ENCODE data around the gene GPR152. TPM values are rescaled to one million over a fixed set of nuclear protein-coding genes. Genes with fewer than 3 reads are reported as not detected.

Gene GPR152
- total and polyA plus RNA-seq, 2 of the 8 experiments (the other 6 are each of a cell fraction or from before 2014, with no cell fraction given) = not detected

GRCh38 chr11:67466962-67467771, 14.6 kb upstream of the GPR152 start:
- H3K18ac ChIP-seq (ENCODE audit: extremely low read depth, low read length) = no peak overlapping the region
- peak overlapping the region; percentile 81 to 86; a peak in 3 of 4 replicates for H3K4me2 ChIP-seq (ENCODE audit: insufficient read depth in 1 of 2, low read depth in 2 of 2, low read length in 2 of 2)
- peaks cover 0 to 3% of the 10 kb centered on the region in 2 experiments for H4K20me1 ChIP-seq (replicated peaks in 1 of 2; ENCODE audit: control insufficient read depth in 1 of 2, insufficient read depth in 2 of 2, low read length in 2 of 2)
- H2AK5ac ChIP-seq (ENCODE audit: low read depth, low read length) = no peak overlapping the region
- CTCF ChIA-PET (ENCODE audit: partially characterized antibody) = interaction anchor here (0.6 to 2.3 kb wide), 12 partner anchors 8 to 297 kb away, joined by 3 to 15 read pairs (median 4); partner anchors contain the start of genes CARNS1, CORO1B and PPP1CA
- H3K9ac ChIP-seq (replicated peaks in 1 of 4; ENCODE audit: extremely low read depth in 1 of 4, low read depth in 3 of 4, low read length in 3 of 4) = no peak overlapping the region
- DNase-seq (ENCODE audit: low read depth in 1 of 2, low spot score in 2 of 2) (no peak), FAIRE-seq (no peak)
- peak overlapping the region in 1 of 4 experiments; percentile 90; a peak in 2 of 8 replicates for H3K4me3 ChIP-seq (ENCODE audit: extremely low read depth in 1 of 4, insufficient read depth in 2 of 4, low read depth in 3 of 4, low read length in 4 of 4)
- peaks cover 6% of the 10 kb centered on the region for H3K23me2 ChIP-seq (ENCODE audit: low read depth, low read length)
- H3K4me1 ChIP-seq (replicated peaks in 1 of 4; ENCODE audit: control insufficient read depth in 3 of 4, insufficient read depth in 4 of 4, low read length in 3 of 4) = peaks cover 2 to 14% (median 6%) of the 10 kb centered on the region in 4 experiments; a peak in 6 of 7 replicates
- no peaks in the 10 kb centered on the region for H3K36me3 ChIP-seq (ENCODE audit: control insufficient read depth in 2 of 4, insufficient read depth in 4 of 4, low read length in 3 of 4)
- peaks cover 2% of the 10 kb centered on the region for H3K79me1 ChIP-seq (ENCODE audit: low read depth, low read length)
- no peak overlapping the region for H4K5ac ChIP-seq (ENCODE audit: insufficient read length, low read depth, low read length)
- H2AFZ ChIP-seq (ENCODE audit: low read length) = no peak overlapping the region
- no peak overlapping the region for H2BK15ac ChIP-seq (ENCODE audit: low read length)
- H3K27ac ChIP-seq (ENCODE audit: low read depth, low read length) = no peak overlapping the region
- no peak overlapping the region for H2BK5ac ChIP-seq (ENCODE audit: low read depth, low read length)
- no peak overlapping the region for H2BK12ac ChIP-seq (ENCODE audit: low read depth, low read length)
- no peak overlapping the region for H3K56ac ChIP-seq (replicated peaks; ENCODE audit: insufficient read length, low read depth, low read length)
- no peak overlapping the region for H2BK120ac ChIP-seq (replicated peaks; ENCODE audit: low read depth, low read length)
- no peak overlapping the region for H2BK20ac ChIP-seq (ENCODE audit: low read length)
- POLR2A ChIA-PET (ENCODE audit: partially characterized antibody) = interaction anchor here (0.6 to 4.6 kb wide), 18 partner anchors 9 to 295 kb away, joined by 3 to 36 read pairs (median 6); partner anchors contain the start of genes CABP4, CARNS1, CORO1B and GPR152
- H3K14ac ChIP-seq (ENCODE audit: insufficient read length) = no peak overlapping the region
- no peak overlapping the region; the same call in 1 of the 2 replicates for H4K8ac ChIP-seq (ENCODE audit: extremely low read depth, insufficient read depth, low read length)
- H4K91ac ChIP-seq (replicated peaks; ENCODE audit: insufficient read length, low read length) = no peak overlapping the region
- H3K9me3 ChIP-seq (ENCODE audit: insufficient read depth in 2 of 2, low read depth in 1 of 2, low read length in 1 of 2) = no peaks in the 10 kb centered on the region
- H3K4ac ChIP-seq (replicated peaks; ENCODE audit: insufficient read length, low read depth, low read length) = no peak overlapping the region
- H3K23ac ChIP-seq (ENCODE audit: insufficient read length) = no peak overlapping the region
- no peaks in the 10 kb centered on the region for H3K27me3 ChIP-seq (replicated peaks in 1 of 4; ENCODE audit: control insufficient read depth in 3 of 4, extremely low read depth in 1 of 4, insufficient read depth in 3 of 4, low read length in 3 of 4)
- peaks cover 0 to 3% of the 10 kb centered on the region in 2 experiments; a peak in 2 of 4 replicates for H3K79me2 ChIP-seq (ENCODE audit: control insufficient read depth in 1 of 2, insufficient read depth in 2 of 2, low read length in 2 of 2)
- 88% methylated on average over 8 of the region's 11 CpGs; no CpG with 5 or more reads in 1 of the 2 experiments for WGBS, 2 experiments (ENCODE audit: extremely low coverage in 1 of 2, insufficient coverage in 1 of 2, insufficient read length in 1 of 2, insufficient replicate concordance in 2 of 2, low coverage in 1 of 2, low lambda C conversion rate in 2 of 2, missing lambda C conversion rate in 1 of 2)
- no peak for TF ChIP-seq TCF12 (IDR thresholded peaks at IDR 0.05; ENCODE audit: low read depth, low read length)
- TF ChIP-seq POU5F1 (IDR thresholded peaks at IDR 0.05; ENCODE audit: low read depth, low read length) = no peak
- TF ChIP-seq CBX5 (IDR thresholded peaks at IDR 0.05; ENCODE audit: low read depth, low read length) = no peak
- no peak for TF ChIP-seq TEAD4 (IDR thresholded peaks at IDR 0.05; ENCODE audit: low read depth, low read length)
- no peak for TF ChIP-seq TAF1 (IDR thresholded peaks at IDR 0.05; ENCODE audit: low read depth, low read length)
- TF ChIP-seq BCL11A (IDR thresholded peaks at IDR 0.05; ENCODE audit: low read depth in 2 of 2, low read length in 2 of 2) = no peak
- TF ChIP-seq EGR1 (IDR thresholded peaks at IDR 0.05; ENCODE audit: borderline replicate concordance, low read depth, low read length) = no peak
- no peak for TF ChIP-seq CTBP2 (IDR thresholded peaks at IDR 0.05; ENCODE audit: borderline replicate concordance, insufficient read depth, insufficient read length, low read length)
- TF ChIP-seq CEBPB (IDR thresholded peaks at IDR 0.05; ENCODE audit: low read depth, low read length) = no peak
- no peak for TF ChIP-seq EP300 (IDR thresholded peaks at IDR 0.05; ENCODE audit: borderline replicate concordance in 1 of 2, low read depth in 2 of 2, low read length in 2 of 2)
- TF ChIP-seq MAX (IDR thresholded peaks at IDR 0.05) = no peak
- TF ChIP-seq TBP (IDR thresholded peaks at IDR 0.05; ENCODE audit: low read depth, low read length) = no peak

All from H1 (cell line).